ENCODE data around the gene ZFP69B. TPM values are rescaled to one million over a fixed set of nuclear protein-coding genes. Genes with fewer than 3 reads are reported as not detected.

The ZFP69B gene
- total and polyA plus RNA-seq, 10 of the 15 experiments (the other 5 are each of a cell fraction or from before 2014, with no cell fraction given), result 1.3 to 5.7 (median 3.4) TPM

GRCh38 chr1:40407453-40407852 lies 42.8 kb upstream of the ZFP69B start (continued):
- TF ChIP-seq ATF2 (IDR thresholded peaks at IDR 0.05; ENCODE audit: low read length) (no peak), TCF12 (IDR thresholded peaks at IDR 0.05; ENCODE audit: low read depth, low read length) (no peak), SMAD5 (IDR thresholded peaks at IDR 0.05; ENCODE audit: low read depth) (no peak)

GRCh38 chr1:40409467-40409866 lies 40.8 kb upstream of the ZFP69B start:
- Histone ChIP-seq H3K27ac (ENCODE audit: control insufficient read depth, insufficient read depth) (no peak overlapping the region), H3K79me2 (ENCODE audit: control insufficient read depth, insufficient read depth, low read length) (peaks cover 34% of the 10 kb centered on the region), H2AFZ (ENCODE audit: control insufficient read depth, low read depth, low read length) (no peak overlapping the region), H3K4me2 (ENCODE audit: control insufficient read depth, insufficient read depth) (no peak overlapping the region), H3K9ac (ENCODE audit: control insufficient read depth, insufficient read depth, low read length) (no peak overlapping the region), H3K36me3 (ENCODE audit: control insufficient read depth in 2 of 2, insufficient read depth in 2 of 2, low read length in 1 of 2) (peaks cover 12 to 45% of the 10 kb centered on the region in 2 experiments), H3K9me3 (replicated peaks; ENCODE audit: control insufficient read depth, insufficient read depth, low read length) (no peaks in the 10 kb centered on the region), H3K27me3 (replicated peaks in 1 of 2; ENCODE audit: control insufficient read depth in 2 of 2, insufficient read depth in 2 of 2, low read length in 1 of 2) (no peaks in the 10 kb centered on the region), H3K4me1 (ENCODE audit: control insufficient read depth, insufficient read depth, low read length) (peaks cover under 1% of the 10 kb centered on the region), H3K4me3 (no peak overlapping the region), H4K20me1 (ENCODE audit: control insufficient read depth, insufficient read depth) (no peaks in the 10 kb centered on the region)
- ATAC-seq, result no peak
- FAIRE-seq, result no peak
- ChIA-PET CTCF (no interaction called here), SMC1A (ENCODE audit: uncharacterized antibody, unreplicated experiment) (interaction anchor here (1.0 kb wide), 1 partner anchor 29 kb away, joined by 3 read pairs; no protein-coding TSS in a partner anchor), POLR2A (no interaction called here), RAD21 (ENCODE audit: unreplicated experiment) (no interaction called here)
- WGBS (ENCODE audit: insufficient coverage, insufficient replicate concordance, low lambda C conversion rate, missing lambda C conversion rate), result 93% methylated on average over 4 of the region's 4 CpGs
- TF ChIP-seq FOS (IDR thresholded peaks at IDR 0.05; ENCODE audit: borderline replicate concordance, extremely low read depth, insufficient read length) (no peak), PAX5 (IDR thresholded peaks at IDR 0.05; ENCODE audit: borderline replicate concordance, low read depth, low read length) (no peak), ZNF207 (IDR thresholded peaks at IDR 0.05; ENCODE audit: borderline replicate concordance) (no peak), SMAD1 (IDR thresholded peaks at IDR 0.05; ENCODE audit: low read depth, partially characterized antibody) (no peak), POLR2AphosphoS2 (IDR thresholded peaks at IDR 0.05; ENCODE audit: low read depth, low read length) (no peak), KAT2A (conservative IDR thresholded peaks at IDR 0.05; ENCODE audit: control insufficient read depth, low read depth, low read length) (no peak), SPI1 (IDR thresholded peaks at IDR 0.05; ENCODE audit: borderline replicate concordance, insufficient read depth, low read depth, low read length) (no peak), EZH2 (IDR thresholded peaks at IDR 0.05; ENCODE audit: borderline replicate concordance, control insufficient read depth, low read depth, low read length) (no peak), RELA (IDR thresholded peaks at IDR 0.05; ENCODE audit: borderline replicate concordance, partially characterized antibody) (no peak), RELB (IDR thresholded peaks at IDR 0.05; ENCODE audit: low read depth) (no peak), RBBP5 (conservative IDR thresholded peaks at IDR 0.05) (no peak), MEF2A (IDR thresholded peaks at IDR 0.05; ENCODE audit: insufficient read depth, low read depth, low read length) (no peak)
- BruUV-seq (replicated peaks), result no TSS peak
- no peak for DNase-seq (ENCODE audit: low read depth, low spot score)
- intact Hi-C loops (cut with micrococcal nuclease; ENCODE audit: unreplicated experiment) (loop anchor here (10.0 kb wide), 2 partner anchors 155 to 315 kb away; partner anchors contain the start of genes PPT1 and ZMPSTE24), in situ Hi-C loops (cut with MboI) (no loop called here)

Measured in GM12878 (cell line).